ENCODE measurements around the gene NKX2-3.
A peak's percentile ranks its signal among the peaks of the same experiment; 100 is the strongest.

DNA sequence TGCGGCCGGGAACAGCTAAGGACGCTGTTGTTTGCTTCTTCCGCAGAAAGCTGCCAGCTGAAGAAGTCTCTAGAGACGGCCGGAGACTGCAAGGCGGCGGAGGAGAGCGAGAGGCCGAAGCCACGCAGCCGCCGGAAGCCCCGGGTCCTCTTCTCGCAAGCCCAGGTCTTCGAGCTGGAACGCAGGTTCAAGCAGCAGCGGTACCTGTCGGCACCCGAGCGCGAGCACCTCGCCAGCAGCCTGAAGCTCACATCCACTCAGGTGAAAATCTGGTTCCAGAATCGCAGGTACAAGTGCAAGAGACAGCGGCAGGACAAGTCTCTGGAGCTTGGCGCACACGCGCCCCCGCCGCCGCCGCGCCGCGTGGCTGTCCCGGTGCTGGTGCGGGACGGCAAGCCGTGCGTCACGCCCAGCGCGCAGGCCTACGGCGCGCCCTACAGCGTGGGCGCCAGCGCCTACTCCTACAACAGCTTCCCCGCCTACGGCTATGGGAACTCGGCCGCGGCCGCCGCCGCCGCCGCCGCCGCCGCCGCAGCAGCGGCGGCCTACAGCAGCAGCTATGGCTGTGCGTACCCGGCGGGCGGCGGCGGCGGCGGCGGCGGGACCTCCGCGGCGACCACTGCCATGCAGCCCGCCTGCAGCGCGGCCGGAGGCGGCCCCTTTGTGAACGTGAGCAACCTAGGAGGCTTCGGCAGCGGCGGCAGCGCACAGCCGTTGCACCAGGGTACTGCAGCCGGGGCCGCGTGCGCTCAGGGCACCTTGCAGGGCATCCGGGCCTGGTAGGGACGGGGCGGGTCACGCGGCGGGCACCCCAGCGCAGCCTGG lies 2.4 kb downstream of the NKX2-3 start:
- no peak for TF ChIP-seq POLR2AphosphoS5 (IDR thresholded peaks at IDR 0.05; ENCODE audit: low read depth, low read length)
- no peak for TF ChIP-seq SP1 (IDR thresholded peaks at IDR 0.05; ENCODE audit: low read depth, low read length)
- TF ChIP-seq CTCF (IDR thresholded peaks at IDR 0.05; ENCODE audit: control extremely low read depth in 1 of 3, insufficient read depth in 1 of 3, low read depth in 1 of 3, low read length in 3 of 3): no peak
- TF ChIP-seq POLR2A (IDR thresholded peaks at IDR 0.05; ENCODE audit: control extremely low read depth in 1 of 2, low read depth in 2 of 2, low read length in 2 of 2): no peak
- peak; percentile 75 for TF ChIP-seq RNF2 (IDR thresholded peaks at IDR 0.05; ENCODE audit: borderline replicate concordance, low read depth, low read length, missing control alignments, poor library complexity, severe bottlenecking)
- no peak for TF ChIP-seq TAF1 (IDR thresholded peaks at IDR 0.05; ENCODE audit: low read depth, low read length)
- no peak for TF ChIP-seq FOSL1 (IDR thresholded peaks at IDR 0.05; ENCODE audit: insufficient read depth, low read depth, low read length)
- TF ChIP-seq MAFK (IDR thresholded peaks at IDR 0.05; ENCODE audit: low read depth, low read length): no peak
- no peak for TF ChIP-seq RAD21 (IDR thresholded peaks at IDR 0.05 in 1 of 2, conservative IDR thresholded peaks at IDR 0.05 in 1 of 2; ENCODE audit: low read depth in 2 of 2, low read length in 2 of 2)
